ENCODE data around the gene CYB5RL.
"Not testable (repeated sequence)": the region's sequence is repeated elsewhere in the genome, so short reads cannot be mapped to it uniquely, and the experiment has no call there.

Gene CYB5RL

GRCh38 chr1:54180701-54181360 lies 19.0 kb downstream of the CYB5RL start:
- DNase-seq = no peak

DNA sequence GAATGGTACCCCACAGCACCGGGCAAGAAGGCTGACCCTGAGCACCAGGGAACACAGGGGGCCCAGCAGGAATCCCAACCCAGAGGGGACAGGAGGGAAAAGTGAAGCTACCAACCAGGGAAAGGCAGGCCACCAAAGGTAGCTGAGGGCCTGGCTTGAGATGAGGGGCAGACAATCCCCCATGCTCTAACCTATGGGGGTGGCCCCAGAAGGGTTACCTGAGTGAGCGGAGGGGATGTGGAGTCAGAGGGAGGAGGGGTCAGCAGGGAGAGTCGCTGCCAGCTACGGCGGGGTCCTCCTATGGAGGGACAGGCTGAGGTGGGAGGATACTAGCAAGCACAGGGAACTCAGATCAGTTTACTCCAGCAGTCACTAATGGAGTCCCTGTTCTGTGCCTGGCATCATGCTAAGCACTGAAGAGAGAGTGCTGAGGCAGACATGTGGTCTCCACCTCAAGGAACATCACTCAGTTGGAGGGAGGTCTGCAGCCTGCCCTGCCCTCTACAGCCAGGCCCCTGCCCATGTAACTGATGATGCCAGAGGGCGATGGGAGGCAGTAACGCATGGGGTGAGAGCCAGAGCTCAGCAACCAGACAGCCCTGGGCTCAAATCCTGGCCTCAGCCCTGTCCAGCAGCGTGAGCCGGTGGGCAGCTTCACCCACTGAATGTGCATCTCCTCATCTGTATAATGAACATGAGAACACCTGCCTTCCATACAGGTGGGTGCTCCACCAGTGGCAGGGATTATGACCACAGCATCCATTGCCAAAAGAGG lies 21.3 kb downstream of the CYB5RL start:
- no peak for DNase-seq

DNA sequence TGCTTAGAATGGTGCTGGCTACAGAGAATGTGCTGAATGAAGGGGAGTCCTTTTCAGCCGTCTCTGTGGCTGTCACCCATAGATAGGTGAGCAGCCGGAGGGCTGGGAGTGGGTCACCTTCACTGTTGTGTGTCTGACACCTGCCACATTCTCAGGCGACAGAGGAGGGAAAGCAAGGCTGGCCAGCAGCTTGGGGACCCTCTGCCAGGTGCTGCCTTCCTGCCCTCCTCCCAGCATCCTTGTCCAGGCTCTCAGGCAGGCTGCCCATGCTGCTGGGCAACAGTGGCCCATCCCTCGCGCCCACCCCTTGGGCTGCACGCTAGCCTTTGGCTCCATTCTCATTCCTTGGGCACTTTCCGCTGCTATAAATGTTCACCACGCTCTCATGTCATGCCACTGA lies 22.1 kb downstream of the CYB5RL start:
- DNase-seq = no peak

GRCh38 chr1:54176621-54177327 lies 23.1 kb downstream of the CYB5RL start:
- no peak for DNase-seq

GRCh38 chr1:54174106-54174505 lies 25.7 kb downstream of the CYB5RL start:
- no peak for DNase-seq

GRCh38 chr1:54173681-54174080 lies 26.1 kb downstream of the CYB5RL start:
- DNase-seq = no peak

- DNase-seq = no peak
These were observed 26.9 kb downstream of the CYB5RL start for GRCh38 chr1:54172614-54173599.

DNA sequence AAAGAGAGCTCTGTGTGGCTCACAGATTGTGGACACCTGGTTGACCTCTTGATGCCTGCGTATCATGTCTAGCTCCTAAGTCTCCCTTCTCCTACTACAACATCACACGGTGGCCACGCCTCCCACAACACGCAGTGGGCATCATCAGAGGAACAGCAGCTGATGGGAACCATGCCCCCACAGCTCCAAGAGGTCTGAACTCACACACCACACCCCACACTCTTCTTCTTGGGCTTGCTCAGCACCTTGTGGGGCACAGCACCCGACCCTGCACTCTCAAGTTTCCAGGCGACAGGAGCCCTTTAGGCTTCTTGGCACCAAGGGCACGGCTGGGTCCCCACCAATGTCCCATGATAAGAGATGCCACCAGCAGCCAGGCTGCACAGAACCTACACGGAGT lies 28.2 kb downstream of the CYB5RL start:
- DNase-seq = no peak

GRCh38 chr1:54171016-54171415 lies 28.8 kb downstream of the CYB5RL start:
- no peak for DNase-seq

DNA sequence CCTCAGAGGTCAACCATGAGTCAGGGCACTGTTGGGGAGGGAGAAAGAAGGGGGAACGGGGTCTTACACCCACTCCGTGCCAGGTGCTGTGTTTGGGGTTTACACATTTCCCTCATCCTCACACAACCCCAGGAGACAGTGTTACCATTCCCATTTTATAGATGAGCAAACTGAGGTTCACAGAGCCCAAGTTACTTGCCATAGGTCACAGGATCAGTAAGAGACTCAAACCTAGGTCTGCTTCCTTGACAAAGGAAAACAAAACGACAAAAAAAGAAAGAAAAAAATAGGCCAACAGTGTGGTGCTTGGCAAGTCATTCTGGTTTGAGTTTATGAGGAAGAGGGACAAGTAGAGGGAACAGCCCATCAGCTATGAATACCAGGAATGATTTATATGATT lies 30.8 kb downstream of the CYB5RL start:
- no peak for DNase-seq

DNA sequence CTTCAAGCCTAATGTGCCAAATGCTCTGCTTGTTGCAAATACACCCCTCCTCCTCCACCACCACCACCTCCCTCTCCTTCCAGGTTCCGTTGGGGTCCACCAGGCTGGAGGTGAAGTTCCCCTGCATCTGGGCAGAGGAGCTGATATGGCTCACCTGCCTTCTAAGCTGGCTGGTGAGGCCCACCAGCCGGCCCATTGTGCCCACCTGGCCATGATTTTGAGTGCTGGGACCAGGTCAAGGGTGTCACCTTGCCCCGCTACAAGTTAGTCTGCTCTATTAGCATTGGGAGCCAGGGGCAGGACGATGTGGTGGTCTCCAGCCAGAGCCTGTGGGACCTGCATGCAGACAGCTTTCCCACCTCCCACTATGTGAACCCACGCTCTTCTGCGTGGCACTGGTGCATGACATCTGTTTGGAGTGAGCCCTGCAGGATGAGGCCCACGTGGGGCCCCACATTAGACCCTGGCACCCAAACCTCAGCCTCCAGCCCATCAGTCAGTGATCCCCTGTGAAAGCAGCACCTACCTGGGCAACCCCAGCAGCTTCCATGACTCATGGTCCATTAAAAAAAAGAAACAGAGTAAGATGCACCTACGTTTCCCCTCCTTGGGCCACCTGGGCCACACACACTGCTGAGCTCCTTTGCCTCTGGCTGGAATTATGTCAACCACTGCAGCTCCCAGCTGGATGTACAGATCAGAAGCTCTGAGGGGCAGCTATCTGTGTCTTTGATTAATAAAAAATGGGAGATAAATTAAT lies 31.4 kb downstream of the CYB5RL start:
- DNase-seq = no peak

DNA sequence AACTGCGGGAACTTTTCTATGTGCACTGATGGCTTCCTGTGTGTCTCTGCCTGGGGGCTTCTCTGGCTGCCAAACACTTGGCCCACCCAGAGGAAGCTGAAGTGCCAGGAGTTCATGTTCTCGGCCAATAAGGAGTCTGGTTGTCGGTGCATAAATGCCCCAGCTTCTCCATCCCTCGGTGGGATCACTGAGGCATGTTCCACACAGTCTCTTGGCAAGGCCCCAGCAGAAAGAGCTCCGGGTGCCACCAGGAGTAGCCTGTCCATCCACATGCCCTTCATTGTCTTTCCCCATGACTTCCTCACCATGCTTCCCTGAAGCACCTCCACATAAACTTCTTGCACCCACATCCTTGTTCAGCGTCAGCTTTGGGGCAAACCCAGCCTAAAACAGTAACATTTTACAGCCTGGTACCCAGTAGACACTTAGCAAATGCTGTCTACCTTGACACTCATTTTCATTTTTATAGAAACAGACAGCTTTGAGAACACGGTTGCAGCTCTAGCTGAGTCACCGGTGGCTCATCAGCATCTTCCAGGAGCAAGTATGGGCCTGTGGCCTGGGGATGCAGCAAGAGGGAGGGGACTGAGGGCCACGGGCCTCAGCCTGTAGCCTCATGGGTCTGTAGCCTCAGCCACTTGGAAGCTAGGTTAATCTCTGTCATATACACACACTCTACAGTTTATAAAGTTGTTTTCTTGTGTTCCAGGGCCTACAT lies 32.2 kb downstream of the CYB5RL start:
- no peak for DNase-seq

DNA sequence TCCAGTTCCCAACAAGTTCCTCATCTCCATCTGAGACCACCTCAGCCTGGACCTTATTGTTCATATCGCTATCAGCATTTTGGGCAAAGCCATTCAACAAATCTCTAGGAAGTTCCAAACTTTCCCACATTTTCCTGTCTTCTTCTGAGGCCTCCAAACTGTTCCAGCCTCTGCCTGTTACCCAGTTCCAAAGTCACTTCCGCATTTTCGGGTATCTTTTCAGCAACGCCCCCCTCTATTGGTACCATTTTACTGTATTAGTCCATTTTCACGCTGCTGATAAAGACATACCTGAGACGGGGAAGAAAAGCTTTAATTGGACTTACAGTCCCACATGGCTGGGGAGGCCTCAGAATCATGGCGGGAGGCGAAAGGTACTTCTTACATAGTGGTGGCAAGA lies 33.5 kb downstream of the CYB5RL start:
- DNase-seq = not testable (repeated sequence)

GRCh38 chr1:54165146-54165545 lies 34.7 kb downstream of the CYB5RL start:
- no peak for DNase-seq

DNA sequence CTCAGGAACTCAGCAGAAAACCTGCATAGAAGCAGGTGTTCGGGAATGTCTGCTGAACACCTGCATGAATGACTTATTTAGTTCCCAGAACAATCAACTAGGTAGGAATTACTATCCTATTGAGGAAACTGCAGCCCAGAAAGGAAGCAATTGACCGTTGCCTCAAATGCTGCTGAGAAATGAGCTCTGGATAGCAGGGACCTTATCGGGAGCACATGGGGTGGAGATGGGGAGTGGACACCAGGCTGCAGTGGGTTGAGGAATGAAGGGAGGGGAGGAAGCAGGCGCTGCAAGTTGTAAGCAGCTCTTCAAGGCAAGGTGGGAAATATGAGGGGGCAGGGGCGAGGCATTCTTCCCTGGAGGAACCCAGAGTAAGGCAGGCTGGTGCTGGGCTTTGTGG lies 36.3 kb downstream of the CYB5RL start:
- DNase-seq = no peak

DNA sequence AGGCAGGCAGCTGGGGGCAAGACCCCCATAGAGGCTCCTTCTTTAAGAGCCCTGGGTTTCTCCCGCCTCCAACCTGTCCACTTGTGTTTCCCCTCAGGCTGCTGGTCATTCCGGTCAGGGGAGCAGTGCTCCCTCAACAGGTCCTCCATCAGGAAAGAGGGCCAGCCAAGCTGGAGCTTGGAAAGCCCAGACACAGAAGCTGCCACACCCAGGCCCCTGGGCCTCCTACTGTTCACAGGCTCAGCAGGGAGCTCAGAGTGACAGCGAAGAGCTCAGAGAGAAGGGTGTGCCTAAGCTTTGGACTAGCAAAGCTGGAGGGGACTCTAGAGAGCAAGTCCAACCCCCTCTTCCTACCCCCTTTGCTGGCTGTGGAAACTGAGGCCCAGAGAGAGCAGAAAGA lies 36.8 kb downstream of the CYB5RL start:
- DNase-seq = no peak

DNA sequence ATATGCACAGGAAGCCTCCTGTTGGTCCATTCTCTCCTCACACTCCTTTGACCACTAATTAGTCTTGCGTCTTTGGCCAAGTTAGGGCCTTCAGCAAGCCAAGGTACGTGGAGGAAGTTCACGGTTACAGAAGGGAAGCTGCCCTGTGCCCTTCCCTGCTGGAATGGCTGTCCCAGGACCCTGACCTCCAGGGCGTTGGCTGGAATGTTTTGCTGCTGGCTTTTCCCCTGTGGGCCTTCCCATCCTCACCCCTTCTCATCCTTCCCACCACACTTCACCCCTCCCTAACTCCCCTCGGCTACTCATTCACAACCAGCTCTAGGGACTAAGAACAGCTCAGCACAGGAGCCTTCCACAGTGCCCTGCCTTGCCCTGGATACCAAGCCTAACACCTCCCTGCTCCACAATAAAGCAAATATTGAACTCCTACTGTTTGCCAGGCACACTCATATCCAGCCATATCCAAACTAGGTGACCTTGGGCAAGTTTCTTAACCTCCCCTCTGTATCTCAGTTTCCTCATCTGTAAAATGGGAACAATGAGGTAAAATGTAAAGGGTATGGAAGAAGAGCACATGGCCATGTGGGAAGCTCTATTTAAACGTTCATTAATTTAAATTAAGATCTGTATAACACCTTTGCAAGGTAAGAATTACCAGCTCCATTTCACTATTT lies 38.2 kb downstream of the CYB5RL start:
- no peak for DNase-seq

DNA sequence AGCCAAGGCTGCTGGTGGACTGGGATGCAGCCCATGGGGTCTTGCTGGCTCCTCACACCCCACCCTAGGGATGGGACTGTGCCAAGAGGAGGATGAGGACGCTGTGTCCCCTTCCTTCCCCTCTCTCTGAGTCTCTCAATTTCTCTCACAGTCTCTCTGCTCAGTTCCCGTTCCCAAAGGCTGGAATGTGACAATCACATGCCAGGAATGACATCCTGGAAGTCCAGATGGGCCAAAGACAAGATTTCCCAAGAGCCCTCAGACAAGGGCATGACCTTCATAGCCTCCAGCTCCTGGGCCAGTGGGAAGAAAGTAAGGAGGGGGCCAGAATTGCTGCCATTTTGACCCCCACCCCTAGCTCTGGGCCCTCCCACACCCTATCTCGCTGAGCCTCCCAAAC lies 39.5 kb downstream of the CYB5RL start:
- DNase-seq = no peak

DNA sequence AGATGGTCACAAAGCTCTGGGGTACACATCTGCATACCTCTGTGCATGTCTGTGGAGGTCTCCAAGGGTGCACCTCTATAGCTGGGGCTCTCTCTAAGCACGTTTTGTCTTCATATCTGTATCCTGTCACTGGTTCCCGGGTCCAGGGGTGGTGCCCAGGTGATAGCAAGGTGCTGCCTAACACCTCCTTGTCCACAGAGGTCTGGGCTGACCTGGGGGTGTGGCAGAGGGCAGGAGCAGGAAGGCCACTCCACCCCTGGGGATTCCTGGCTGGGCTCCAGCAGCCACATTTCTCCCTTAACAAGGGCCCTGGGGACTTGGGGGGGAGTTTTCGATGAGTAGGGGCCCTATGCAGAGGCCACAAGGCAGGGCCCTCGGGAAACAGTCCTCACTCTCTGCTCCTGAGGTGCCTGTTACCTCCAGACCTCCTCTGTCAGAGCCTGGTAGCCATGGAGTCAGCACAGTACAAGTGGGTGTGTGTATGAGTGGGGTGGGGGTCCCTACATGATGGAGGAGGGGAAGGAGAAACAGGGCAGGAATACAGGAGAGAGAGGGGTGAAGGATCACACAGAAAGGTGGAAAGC lies 40.0 kb downstream of the CYB5RL start:
- DNase-seq = no peak

DNA sequence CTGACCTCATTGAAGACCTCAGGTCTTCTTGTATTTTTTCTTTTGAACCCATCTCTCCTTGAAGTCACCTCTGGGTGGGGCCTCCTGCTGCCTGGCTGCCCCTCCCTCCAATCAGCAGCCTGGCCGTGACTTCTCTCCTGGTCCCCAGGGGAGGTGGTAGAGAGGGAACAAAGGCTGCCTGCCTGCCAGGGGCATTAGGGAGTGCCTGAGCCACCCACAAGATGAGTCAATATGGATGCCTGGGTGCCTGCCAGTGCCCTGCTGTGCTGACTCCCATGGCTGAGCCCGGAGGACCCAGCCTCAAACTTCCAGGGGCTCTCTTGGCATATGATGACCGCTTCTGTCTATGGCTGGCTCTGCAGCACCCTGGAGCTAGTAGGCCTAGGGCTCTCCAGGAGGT lies 41.8 kb downstream of the CYB5RL start:
- no peak for DNase-seq

All from stimulated activated CD4-positive, alpha-beta T cell treated with anti-CD3 and anti-CD28 coated beads, Interleukin-15, amount 100 ng/mL, for 24 hours (primary cell).